Fibroblast of the conjunctiva (primary cell): ENCODE results near the gene LGALS13.
"Not testable (repeated sequence)": the region's sequence is repeated elsewhere in the genome, so short reads cannot be mapped to it uniquely, and the experiment has no call there.

Source experiments
- DNase-seq: peaks from one replicate; pipeline ENCODE4 v3.0.0-alpha.2; 2010; ENCODE audit warnings: low read depth

LGALS13 gene

DNA sequence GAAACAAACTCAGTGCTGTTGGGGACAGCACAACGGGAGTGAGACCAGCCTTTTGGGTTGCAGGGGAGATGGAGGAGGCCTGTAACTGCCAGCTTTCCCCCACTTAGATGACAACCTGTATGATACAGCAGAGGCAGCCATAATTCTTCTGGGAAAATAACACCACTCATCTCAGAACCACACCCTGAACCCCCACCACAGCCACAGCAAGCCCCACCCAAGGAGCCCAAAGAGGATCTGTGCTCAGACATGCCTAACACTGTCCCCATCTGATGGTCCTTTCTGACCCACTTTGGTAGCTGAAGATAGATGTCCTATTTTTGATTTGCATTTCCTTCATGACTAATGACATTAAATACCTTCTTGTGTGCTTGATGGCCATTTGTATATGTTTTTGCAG, 15.4 kb downstream of the LGALS13 start:
- DNase-seq, result no peak

DNA sequence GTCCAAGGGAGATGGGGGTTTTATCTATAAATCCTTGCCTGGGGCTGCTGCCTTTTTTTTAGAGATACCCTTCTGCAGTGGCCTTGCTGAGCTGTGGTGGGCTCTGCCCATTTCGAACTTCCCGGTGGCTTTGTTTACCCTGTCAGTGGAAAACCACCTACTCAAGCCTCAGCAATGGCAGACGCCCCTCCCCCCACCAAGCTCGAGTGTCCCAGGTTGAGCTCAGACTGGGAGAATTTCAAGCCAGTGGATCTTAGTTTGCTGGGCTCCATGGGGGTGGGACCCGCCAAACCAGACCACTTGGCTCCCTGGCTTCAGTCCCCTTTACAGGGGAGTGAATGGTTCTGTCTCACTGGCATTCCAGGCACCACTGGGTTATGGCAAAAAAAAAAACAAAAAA, 21.6 kb downstream of the LGALS13 start:
- DNase-seq, result no peak

DNA sequence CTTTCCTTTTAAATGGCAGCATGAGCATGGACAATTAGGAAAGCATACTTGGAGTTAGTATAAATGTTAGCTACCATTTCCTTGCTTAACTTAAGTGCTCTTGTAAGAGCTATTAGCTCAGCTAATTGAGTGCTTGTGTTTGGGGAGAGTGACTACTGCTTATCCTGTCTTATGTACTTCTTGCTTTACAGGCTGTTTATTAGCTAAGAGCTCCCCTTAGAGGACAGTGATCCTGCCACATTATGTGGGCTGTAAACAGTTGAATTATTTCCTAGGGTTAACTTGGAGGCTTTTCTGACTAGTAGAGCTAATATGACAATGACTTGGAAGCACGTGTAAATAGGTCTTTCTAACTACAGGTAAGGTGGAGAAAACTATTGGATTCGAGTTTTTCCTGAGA, 25.3 kb downstream of the LGALS13 start:
- not testable (repeated sequence) for DNase-seq

DNA sequence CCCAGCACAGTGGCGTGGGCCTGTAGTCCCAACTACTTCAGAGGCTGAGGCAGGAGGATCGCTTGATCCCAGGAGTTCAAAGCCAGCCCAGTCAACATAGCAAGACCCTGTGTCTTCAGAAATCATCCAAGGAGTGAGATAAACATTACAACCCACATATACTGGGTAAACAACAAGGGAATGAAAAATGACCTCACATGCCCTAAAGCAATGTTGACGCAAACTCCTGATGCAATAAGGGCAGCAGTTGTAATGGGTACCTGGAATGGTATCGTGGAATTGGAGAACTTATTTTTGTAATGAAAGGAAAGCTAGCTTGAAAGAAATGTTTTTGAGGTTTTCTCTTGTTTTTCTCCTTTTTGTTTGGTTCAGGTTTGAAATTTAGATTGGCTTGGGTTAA, 28.9 kb downstream of the LGALS13 start:
- DNase-seq, result no peak

DNA sequence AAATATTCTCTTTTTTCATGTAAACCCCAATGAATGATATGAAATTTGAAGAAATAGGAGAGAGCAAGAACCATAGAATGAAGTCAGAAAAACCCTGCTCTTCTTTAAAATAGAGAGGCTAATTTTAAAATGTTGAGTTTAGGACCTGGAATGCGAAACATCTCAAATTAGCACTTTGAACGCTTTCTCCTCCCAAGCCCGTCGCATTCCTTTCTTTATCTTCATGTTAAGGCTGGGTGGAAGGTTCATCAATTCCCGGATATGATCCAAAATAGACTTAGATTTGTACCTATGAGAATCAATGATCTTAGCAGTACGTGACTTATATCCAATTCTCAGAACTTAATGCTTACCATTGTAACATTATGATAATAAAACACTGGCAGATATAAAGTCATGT, 29.3 kb downstream of the LGALS13 start:
- DNase-seq, result no peak

DNA sequence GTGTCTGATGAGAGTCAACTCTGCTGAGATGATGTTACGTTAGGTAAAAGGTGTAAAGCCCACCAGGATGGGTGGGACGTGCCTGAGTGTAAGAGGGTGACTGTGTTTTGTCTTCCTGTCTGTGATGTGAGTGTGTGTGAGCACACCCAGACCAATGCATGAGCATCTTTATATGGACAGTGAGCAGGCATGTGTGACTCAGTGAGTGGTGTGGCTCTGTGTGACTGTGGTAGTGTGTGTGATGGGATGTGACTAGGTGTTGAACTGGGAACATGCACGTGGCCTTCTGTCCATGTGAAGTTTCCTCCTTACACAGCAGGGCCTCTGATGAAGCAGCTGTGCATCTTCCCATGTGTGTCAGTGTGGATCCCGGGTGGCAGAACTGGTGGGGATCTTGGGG, 35.6 kb downstream of the LGALS13 start:
- DNase-seq, result no peak

DNA sequence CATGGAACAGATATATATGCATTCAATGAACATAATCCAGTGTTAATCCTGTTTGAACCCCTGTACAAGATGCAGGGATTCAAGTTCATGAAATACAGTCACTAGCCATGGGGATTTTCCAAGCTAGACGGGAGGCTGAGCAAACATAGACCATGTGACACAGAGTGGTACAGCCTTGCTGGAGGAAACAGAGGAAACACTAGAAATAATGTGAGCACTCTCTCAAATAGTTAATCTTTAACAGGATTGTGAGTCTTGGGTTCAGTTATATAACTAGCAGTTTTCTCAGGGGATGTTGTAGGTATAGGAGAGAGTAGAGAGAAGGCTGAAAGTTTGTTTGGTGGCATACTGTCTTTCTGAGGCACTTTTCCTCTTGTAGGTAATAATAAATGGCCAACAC, 39.4 kb downstream of the LGALS13 start:
- no peak for DNase-seq

DNA sequence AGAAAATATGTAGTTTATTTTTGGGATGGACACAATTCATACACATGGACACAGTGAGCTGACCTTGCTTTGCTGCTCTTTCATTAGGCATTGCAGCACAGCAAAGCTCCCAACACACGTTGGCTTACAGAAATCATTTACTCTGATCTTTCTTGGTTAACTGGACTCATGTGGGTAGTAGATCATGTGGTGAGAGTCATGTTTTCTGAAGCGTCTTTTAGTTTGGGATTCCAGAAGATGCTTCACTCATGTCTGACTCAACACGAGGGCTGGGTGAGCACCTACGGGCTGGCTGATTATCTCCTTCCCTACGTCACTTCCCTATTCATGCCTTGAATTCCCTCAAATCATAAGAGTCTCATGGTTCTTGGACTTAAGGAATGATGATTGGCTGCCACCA, 41.3 kb downstream of the LGALS13 start:
- no peak for DNase-seq

DNA sequence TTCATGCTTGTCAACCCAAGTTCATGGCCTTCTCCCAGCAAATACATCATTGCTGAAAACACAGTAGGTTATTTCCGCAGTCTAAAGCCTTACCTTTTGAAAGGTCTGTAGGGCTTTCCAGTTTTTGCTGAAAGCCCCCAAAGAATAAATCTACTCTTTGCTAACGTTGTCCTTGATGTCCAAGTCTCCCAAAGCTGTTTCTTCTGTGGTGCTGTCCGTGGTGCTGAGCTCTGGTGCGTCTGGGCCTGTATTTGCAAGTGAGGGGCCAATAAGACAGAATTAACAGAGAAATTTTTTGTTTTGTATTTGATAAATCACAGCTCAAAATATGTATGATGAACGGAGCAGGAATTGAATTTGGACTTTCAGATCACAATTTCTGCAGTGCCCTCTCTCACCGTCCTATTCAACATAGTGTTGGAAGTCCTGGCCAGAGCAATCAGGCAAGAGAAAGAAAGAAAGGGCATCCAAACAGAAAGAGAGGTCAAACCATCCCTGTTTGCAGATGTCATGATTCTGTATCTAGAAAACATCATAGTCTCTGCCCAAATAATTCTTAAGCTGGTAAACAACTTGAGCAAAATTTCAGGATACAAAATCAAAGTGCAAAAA, 43.6 kb downstream of the LGALS13 start:
- no peak for DNase-seq

DNA sequence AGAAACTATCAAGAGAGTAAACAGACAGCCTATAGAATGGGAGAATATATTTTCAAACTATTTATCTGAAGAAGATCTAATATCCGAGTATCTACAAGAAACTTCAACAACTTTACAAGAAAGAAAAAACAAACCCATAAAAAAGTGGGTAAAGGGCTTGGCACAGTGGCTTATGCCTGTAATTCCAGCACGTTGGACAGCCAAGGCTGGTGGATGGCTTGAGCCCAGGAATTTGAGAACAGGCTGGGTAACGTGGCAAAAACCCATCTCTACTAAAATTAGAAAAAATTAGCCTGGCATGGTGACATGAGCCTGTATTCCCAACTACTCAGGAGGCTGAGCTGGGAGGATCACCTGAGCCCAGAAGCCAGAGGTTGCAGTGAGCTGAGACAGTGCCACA, 45.6 kb downstream of the LGALS13 start:
- DNase-seq, result no peak

DNA sequence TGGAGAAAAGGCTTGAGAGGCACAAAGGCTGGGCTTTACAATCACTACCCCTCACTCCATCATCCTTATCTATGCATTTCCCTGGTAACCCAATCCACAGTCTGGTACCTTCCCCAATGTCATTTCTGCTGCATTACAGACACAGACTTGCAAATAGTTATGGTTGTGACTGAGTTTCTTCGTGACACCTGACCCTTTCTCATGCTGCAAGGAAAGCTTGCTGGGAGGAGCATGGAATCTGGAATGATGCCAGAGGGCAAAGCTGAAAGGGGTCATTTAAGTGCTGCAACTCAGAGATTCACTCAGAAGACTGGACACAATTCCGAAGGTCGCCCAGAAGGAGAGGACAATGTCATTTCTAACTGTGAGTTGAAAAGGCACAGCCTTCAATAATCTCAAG, 53.3 kb downstream of the LGALS13 start, which contains the start of gene LGALS16:
LGALS16 (plus strand) TSS at position 301 of the 400 bp plus-strand sequence; CDS start at position 350, 49 bp downstream.
- no peak for DNase-seq
